HL-60 (cell line): ENCODE results near the gene CHI3L2.

Source experiments
- DNase-seq, 2 experiments: peaks; one replicate each; pipeline ENCODE4 v3.0.0-alpha.2; 2010 to 2020; ENCODE audit warnings: low read depth in 1 of 2, low spot score in 1 of 2
- H3K27ac ChIP-seq: fragments of 250-450 bp; sonication (Bioruptor Pico); replicated peaks from 2 replicates; pipeline ENCODE4 v1.5.1; 2020; ENCODE audit warnings: mild to moderate bottlenecking, moderate library complexity
- H3K27me3 ChIP-seq: fragments of 250-450 bp; sonication (Bioruptor Pico); 2 replicates; pipeline ENCODE4 v1.5.1; 2021; ENCODE audit warnings: mild to moderate bottlenecking, moderate library complexity; ENCODE audit not compliant: insufficient read depth, poor library complexity, severe bottlenecking
- H3K4me3 ChIP-seq: replicated peaks from 2 replicates; pipeline ENCODE4 v1.5.1; 2011; ENCODE audit warnings: mild to moderate bottlenecking, control low read depth, low read length; ENCODE audit not compliant: insufficient read depth
- CTCF ChIP-seq: IDR thresholded peaks from one replicate; pipeline ENCODE4 v1.5.1; 2011; ENCODE audit warnings: low read length, control low read depth, inconsistent platforms; ENCODE audit not compliant: insufficient read depth
- GABPA ChIP-seq: IDR thresholded peaks from 2 replicates; pipeline ENCODE4 v1.6.1; 2012; ENCODE audit warnings: low read depth
- POLR2AphosphoS5 ChIP-seq: IDR thresholded peaks from 2 replicates; pipeline ENCODE4 v1.6.1; 2012; ENCODE audit warnings: low read depth
- SPI1 ChIP-seq: IDR thresholded peaks from 2 replicates; pipeline ENCODE4 v1.6.1; 2012; ENCODE audit warnings: low read depth, mild to moderate bottlenecking, borderline replicate concordance
- TF ChIP-seq, protein P1 (sequence below): IDR thresholded peaks from 2 replicates; pipeline ENCODE4 v1.6.1; 2012; ENCODE audit warnings: low read depth; ENCODE audit not compliant: insufficient replicate concordance

CHI3L2 gene

GRCh38 chr1:111280267-111280666 lies 52.8 kb downstream of the CHI3L2 start:
- H3K27me3 ChIP-seq = peaks cover 2% of the 10 kb centered on the region
- H3K4me3 ChIP-seq = no peak overlapping the region
- TF ChIP-seq, protein P1, sequence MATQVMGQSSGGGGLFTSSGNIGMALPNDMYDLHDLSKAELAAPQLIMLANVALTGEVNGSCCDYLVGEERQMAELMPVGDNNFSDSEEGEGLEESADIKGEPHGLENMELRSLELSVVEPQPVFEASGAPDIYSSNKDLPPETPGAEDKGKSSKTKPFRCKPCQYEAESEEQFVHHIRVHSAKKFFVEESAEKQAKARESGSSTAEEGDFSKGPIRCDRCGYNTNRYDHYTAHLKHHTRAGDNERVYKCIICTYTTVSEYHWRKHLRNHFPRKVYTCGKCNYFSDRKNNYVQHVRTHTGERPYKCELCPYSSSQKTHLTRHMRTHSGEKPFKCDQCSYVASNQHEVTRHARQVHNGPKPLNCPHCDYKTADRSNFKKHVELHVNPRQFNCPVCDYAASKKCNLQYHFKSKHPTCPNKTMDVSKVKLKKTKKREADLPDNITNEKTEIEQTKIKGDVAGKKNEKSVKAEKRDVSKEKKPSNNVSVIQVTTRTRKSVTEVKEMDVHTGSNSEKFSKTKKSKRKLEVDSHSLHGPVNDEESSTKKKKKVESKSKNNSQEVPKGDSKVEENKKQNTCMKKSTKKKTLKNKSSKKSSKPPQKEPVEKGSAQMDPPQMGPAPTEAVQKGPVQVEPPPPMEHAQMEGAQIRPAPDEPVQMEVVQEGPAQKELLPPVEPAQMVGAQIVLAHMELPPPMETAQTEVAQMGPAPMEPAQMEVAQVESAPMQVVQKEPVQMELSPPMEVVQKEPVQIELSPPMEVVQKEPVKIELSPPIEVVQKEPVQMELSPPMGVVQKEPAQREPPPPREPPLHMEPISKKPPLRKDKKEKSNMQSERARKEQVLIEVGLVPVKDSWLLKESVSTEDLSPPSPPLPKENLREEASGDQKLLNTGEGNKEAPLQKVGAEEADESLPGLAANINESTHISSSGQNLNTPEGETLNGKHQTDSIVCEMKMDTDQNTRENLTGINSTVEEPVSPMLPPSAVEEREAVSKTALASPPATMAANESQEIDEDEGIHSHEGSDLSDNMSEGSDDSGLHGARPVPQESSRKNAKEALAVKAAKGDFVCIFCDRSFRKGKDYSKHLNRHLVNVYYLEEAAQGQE = no peak
- no peak for TF ChIP-seq SPI1
- no peak for TF ChIP-seq GABPA
- no peak for TF ChIP-seq CTCF
- TF ChIP-seq POLR2AphosphoS5 = no peak
- no peak for DNase-seq
- no peak overlapping the region for H3K27ac ChIP-seq

DNA sequence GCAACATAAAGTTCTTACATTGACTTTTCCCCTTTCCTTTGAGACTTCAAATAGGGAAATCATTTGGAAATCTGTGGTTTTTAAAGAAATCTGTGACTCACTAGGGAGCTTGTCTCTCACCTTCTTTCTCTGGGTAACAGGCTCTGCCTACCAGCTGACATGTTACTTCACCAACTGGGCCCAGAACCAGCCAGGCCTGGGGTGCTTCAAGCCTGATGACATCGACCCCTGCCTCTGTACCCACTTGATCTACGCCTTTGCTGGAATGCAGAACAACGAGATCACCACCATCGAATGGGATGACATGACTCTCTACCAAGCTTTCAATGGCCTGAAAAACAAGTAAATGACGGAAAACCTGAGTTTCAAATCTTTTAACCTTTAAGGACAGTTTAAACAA lies 53.9 kb downstream of the CHI3L2 start:
- DNase-seq = no peak
- TF ChIP-seq SPI1 = no peak
- no peak for TF ChIP-seq CTCF
- TF ChIP-seq, protein P1 = no peak
- TF ChIP-seq GABPA = no peak
- TF ChIP-seq POLR2AphosphoS5 = no peak
- H3K27ac ChIP-seq = no peak overlapping the region
- H3K27me3 ChIP-seq = peaks cover 2% of the 10 kb centered on the region
- H3K4me3 ChIP-seq = no peak overlapping the region

GRCh38 chr1:111283838-111284237 lies 56.3 kb downstream of the CHI3L2 start:
- TF ChIP-seq GABPA = no peak
- DNase-seq = no peak
- no peak overlapping the region for H3K27ac ChIP-seq
- peaks cover 2% of the 10 kb centered on the region for H3K27me3 ChIP-seq
- H3K4me3 ChIP-seq = no peak overlapping the region

DNA sequence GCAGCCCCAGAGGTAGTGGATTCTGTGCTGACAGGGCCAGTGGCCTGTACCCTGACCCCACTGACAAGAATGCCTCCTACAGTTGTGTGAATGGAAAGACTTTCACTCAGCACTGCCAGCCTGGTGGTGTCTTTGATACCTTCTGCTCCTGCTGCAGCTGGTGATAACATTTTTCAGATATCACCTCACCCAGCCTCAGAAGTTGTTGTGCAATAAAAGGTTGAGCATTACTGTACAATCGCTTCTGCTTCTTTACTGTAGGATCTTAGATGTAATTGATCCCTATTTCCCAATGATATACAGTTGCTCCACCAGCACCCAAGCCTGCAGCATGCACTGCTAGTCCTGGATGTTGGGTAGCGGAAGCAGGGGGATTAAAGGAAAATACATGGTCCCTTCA lies 58.4 kb downstream of the CHI3L2 start:
- H3K4me3 ChIP-seq = no peak overlapping the region
- no peak overlapping the region for H3K27ac ChIP-seq
- H3K27me3 ChIP-seq = peaks cover 3% of the 10 kb centered on the region
- DNase-seq = no peak
- no peak for TF ChIP-seq GABPA
- TF ChIP-seq, protein P1 = no peak
